H1 (cell line): ENCODE measurements around the gene HSPA2. TPM values are rescaled to one million over a fixed set of nuclear protein-coding genes. Genes with fewer than 3 reads are reported as not detected.

Experiments
- ASH2L ChIP-seq: fragments of 200-600, 300-600 bp; sonication (generic); IDR thresholded peaks from one replicate; pipeline ENCODE4 v1.7.1; 2017; ENCODE audit warnings: low read length
- CEBPB ChIP-seq: IDR thresholded peaks from 2 replicates; pipeline ENCODE4 v1.6.1; 2012; ENCODE audit warnings: low read depth, low read length
- CHD1 ChIP-seq: IDR thresholded peaks from 2 replicates; pipeline ENCODE4 v1.6.1; 2012; ENCODE audit warnings: low read depth, low read length, improper control_type of control experiment
- CREB1 ChIP-seq: IDR thresholded peaks from 2 replicates; pipeline ENCODE4 v1.6.1; 2012; ENCODE audit warnings: inconsistent platforms
- CTCF ChIP-seq, 3 experiments: IDR thresholded peaks; 1 replicate in 2 of 3; 2 replicates in 1 of 3; pipeline versions ENCODE4 v1.5.1 to v1.6.1; 2011; ENCODE audit warnings: low read length in 3 of 3, mild to moderate bottlenecking in 3 of 3, inconsistent platforms in 2 of 3, low read depth in 1 of 3, moderate library complexity in 1 of 3; ENCODE audit not compliant: insufficient read depth in 1 of 3; ENCODE audit errors: control extremely low read depth in 1 of 3
- EGR1 ChIP-seq: IDR thresholded peaks from 2 replicates; pipeline ENCODE4 v1.6.1; 2011; ENCODE audit warnings: low read depth, low read length, borderline replicate concordance
- EP300 ChIP-seq, 2 experiments: IDR thresholded peaks; 1 replicate in 1 of 2; 2 replicates in 1 of 2; pipeline ENCODE4 v1.6.1; 2011 to 2012; ENCODE audit warnings: low read depth in 2 of 2, low read length in 2 of 2, mild to moderate bottlenecking in 2 of 2, borderline replicate concordance in 1 of 2, inconsistent platforms in 1 of 2, moderate library complexity in 1 of 2
- EZH2 ChIP-seq: fragments of 200-600 bp; sonication (generic); IDR thresholded peaks from 2 replicates; pipeline ENCODE4 v1.7.1; 2012; ENCODE audit warnings: low read depth, mild to moderate bottlenecking, moderate library complexity, low read length, inconsistent platforms; ENCODE audit not compliant: severe bottlenecking
- GTF2F1 ChIP-seq: IDR thresholded peaks from 2 replicates; pipeline ENCODE4 v1.6.1; 2012; ENCODE audit warnings: low read depth, low read length, improper control_type of control experiment, borderline replicate concordance
- KDM1A ChIP-seq: fragments of 200-600, 300-600 bp; sonication (generic); IDR thresholded peaks from 2 replicates; pipeline ENCODE4 v1.7.1; 2016; ENCODE audit warnings: mild to moderate bottlenecking, low read length, borderline replicate concordance
- NRF1 ChIP-seq: IDR thresholded peaks from 2 replicates; pipeline ENCODE4 v1.6.1; 2011; ENCODE audit warnings: mild to moderate bottlenecking, low read depth, low read length, improper control_type of control experiment
- POLR2AphosphoS5 ChIP-seq: IDR thresholded peaks from 2 replicates; pipeline ENCODE4 v1.6.1; 2011; ENCODE audit warnings: low read depth, low read length
- POU5F1 ChIP-seq: IDR thresholded peaks from 2 replicates; pipeline ENCODE4 v1.6.1; 2011; ENCODE audit warnings: low read depth, mild to moderate bottlenecking, low read length, moderate library complexity
- RAD21 ChIP-seq, 2 experiments: IDR thresholded peaks in 1 of 2; conservative IDR thresholded peaks in 1 of 2; 2 replicates each; pipeline ENCODE4 v1.6.1; 2011; ENCODE audit warnings: low read depth in 2 of 2, low read length in 2 of 2, improper control_type of control experiment in 1 of 2, inconsistent platforms in 1 of 2, mild to moderate bottlenecking in 1 of 2, moderate library complexity in 1 of 2
- RFX5 ChIP-seq: IDR thresholded peaks from 2 replicates; pipeline ENCODE4 v1.6.1; 2011; ENCODE audit warnings: low read depth, low read length, improper control_type of control experiment, borderline replicate concordance
- RNF2 ChIP-seq: fragments of 200-900, 300-1000 bp; sonication (generic); IDR thresholded peaks from 2 replicates; pipeline ENCODE4 v1.7.1; 2016; ENCODE audit warnings: borderline replicate concordance, low read depth, mild to moderate bottlenecking, antibody characterized with exemption, low read length; ENCODE audit not compliant: poor library complexity, severe bottlenecking; ENCODE audit errors: missing control alignments
- SIN3A ChIP-seq, 2 experiments: IDR thresholded peaks in 1 of 2; conservative IDR thresholded peaks in 1 of 2; 2 replicates each; pipeline ENCODE4 v1.6.1; 2011 to 2012; ENCODE audit warnings: low read length in 2 of 2, improper control_type of control experiment in 1 of 2, low read depth in 1 of 2, mild to moderate bottlenecking in 1 of 2
- SIX5 ChIP-seq: IDR thresholded peaks from 2 replicates; pipeline ENCODE4 v1.6.1; 2011; ENCODE audit warnings: mild to moderate bottlenecking, low read depth, low read length
- SP1 ChIP-seq: IDR thresholded peaks from 2 replicates; pipeline ENCODE4 v1.6.1; 2011; ENCODE audit warnings: low read depth, low read length
- SP2 ChIP-seq: IDR thresholded peaks from 2 replicates; pipeline ENCODE4 v1.6.1; 2012; ENCODE audit warnings: mild to moderate bottlenecking, low read length, inconsistent platforms
- TAF7 ChIP-seq: optimal IDR thresholded peaks from 2 replicates; pipeline ENCODE3; 2011; ENCODE audit warnings: low read depth, mild to moderate bottlenecking, inconsistent platforms, low read length, moderate library complexity, borderline replicate concordance
- polyA plus RNA-seq, 7 experiments: library from polyadenylated mRNA; depleted of rRNA in 3 of 7; stranded (reverse) in 5 of 7; unstranded in 2 of 7; fragments of >200 nt in 5 of 7; fragments of 200-250 nt in 2 of 7; gene quantifications; 1 replicate in 5 of 7; 2 replicates in 1 of 7; 4 replicates in 1 of 7; pipeline versions ENCODE4 v1.2.1 to v1.2.3, GENCODE V29; 2011 to 2013; ENCODE audit warnings: missing spikeins in 2 of 7, mixed read lengths in 2 of 7
- total RNA-seq: library from RNA; stranded (reverse); fragmentation: NEBNext Ultra II Directional; extraction: Animal tissue kit (Norgen Biotek cat#: 25700); gene quantifications from 2 replicates; pipeline ENCODE4 v1.2.1, GENCODE V29; 2021

The HSPA2 gene
- total and polyA plus RNA-seq, 2 of the 8 experiments (the other 6 are each of a cell fraction or from before 2014, with no cell fraction given), result 30.5 to 82.9 TPM

GRCh38 chr14:64503434-64504309 is 36.9 kb upstream of the HSPA2 start, which contains the start of gene ZBTB25 (continued):
- TF ChIP-seq SIX5 (no peak), RNF2 (no peak), TAF7 (peak; percentile 94), CHD1 (peak; percentile 20; the same call in 1 of the 2 replicates), POU5F1 (no peak), GTF2F1 (no peak; the same call in 1 of the 2 replicates), SP2 (no peak), NRF1 (no peak), POLR2AphosphoS5 (no peak; the same call in 1 of the 2 replicates), ASH2L (peak; percentile 47), KDM1A (no peak), CTCF (IDR thresholded peaks at IDR 0.05; ENCODE audit: control extremely low read depth in 1 of 3, insufficient read depth in 1 of 3, low read depth in 1 of 3, low read length in 3 of 3) (no peak), RAD21 (IDR thresholded peaks at IDR 0.05 in 1 of 2, conservative IDR thresholded peaks at IDR 0.05 in 1 of 2; ENCODE audit: low read depth in 2 of 2, low read length in 2 of 2) (no peak), EP300 (IDR thresholded peaks at IDR 0.05; ENCODE audit: borderline replicate concordance in 1 of 2, low read depth in 2 of 2, low read length in 2 of 2) (no peak), CEBPB (no peak), CREB1 (peak; percentile 16; the same call in 1 of the 2 replicates), EGR1 (no peak), RFX5 (no peak), EZH2 (no peak), SIN3A (conservative IDR thresholded peaks at IDR 0.05 in 1 of 2, IDR thresholded peaks at IDR 0.05 in 1 of 2; ENCODE audit: low read depth in 1 of 2, low read length in 2 of 2) (peak in 1 of 2 experiments; percentile 34; a peak in 1 of 4 replicates), SP1 (no peak)
